ENCODE data around the gene STAM2.

STAM2 gene

DNA sequence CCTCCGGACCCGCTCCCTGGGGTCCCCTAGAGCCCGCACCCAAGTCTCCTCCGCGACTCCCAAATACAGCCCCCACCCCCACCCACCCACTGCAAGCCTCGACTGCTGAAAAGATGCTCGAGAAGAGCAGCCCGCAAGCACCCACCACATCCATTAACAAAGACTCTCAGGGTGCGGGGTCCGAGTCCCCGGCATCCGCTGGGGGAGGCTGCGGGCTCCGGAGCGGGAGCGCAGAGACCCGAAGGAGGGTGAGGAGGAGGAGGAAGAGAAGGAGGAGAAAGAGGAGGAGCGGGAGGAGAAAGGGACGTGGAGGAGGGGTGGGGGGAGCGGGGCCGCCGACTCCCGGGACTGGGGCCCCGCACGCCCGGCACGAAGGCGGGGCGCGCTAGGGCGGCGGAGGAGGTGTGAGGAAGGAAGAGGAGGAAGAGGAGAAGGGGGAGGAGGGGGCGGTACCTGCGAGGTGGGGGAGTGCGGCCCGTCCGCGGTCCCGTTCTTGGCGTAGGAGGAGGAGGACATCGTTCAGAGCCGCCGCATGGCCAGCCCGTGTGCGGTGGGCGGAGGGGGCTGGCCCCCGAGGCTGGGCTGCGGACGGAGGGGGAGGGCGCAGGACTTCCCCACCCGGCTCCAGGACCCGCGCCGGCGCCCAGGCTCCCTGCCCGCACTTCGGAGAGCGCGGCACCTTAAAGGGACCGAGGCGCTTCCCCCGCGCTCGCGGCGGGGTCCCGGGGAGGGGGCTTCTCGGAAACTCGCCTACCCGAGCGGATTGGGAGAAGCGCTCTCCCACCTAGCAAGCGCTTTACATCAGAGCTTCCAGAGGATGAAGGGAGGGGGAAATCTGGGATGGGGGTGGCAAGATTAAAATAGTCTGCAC lies 76.8 kb downstream of the STAM2 start, which contains the start of gene CACNB4:
TSS of gene CACNB4 (minus strand) at position 549 of the 871 bp plus-strand sequence.
- Histone ChIP-seq H2AFZ (ENCODE audit: low read depth) (peak within 1 kb of the TSS; percentile 64; the same call in 1 of the 2 replicates), H4K20me1 (ENCODE audit: insufficient read depth) (no peaks in the 10 kb centered on the region), H3K4me3 (IDR thresholded peaks at IDR 0.05; ENCODE audit: insufficient read depth, low read depth, low read length) (no peak within 1 kb of the TSS), H3K4me2 (peak within 1 kb of the TSS; percentile 47), H3K27ac (no peak within 1 kb of the TSS), H3K27me3 (ENCODE audit: insufficient read depth, low read depth) (no peaks in the 10 kb centered on the region), H3K79me2 (ENCODE audit: insufficient read depth, low read depth) (no peaks in the 10 kb centered on the region), H3K9ac (peak within 1 kb of the TSS; percentile 26; the same call in 1 of the 2 replicates), H3K36me3 (ENCODE audit: insufficient read depth) (no peaks in the 10 kb centered on the region), H3K4me1 (ENCODE audit: low read depth, poor library complexity, severe bottlenecking) (no peaks in the 10 kb centered on the region)
- TF ChIP-seq, protein P1, sequence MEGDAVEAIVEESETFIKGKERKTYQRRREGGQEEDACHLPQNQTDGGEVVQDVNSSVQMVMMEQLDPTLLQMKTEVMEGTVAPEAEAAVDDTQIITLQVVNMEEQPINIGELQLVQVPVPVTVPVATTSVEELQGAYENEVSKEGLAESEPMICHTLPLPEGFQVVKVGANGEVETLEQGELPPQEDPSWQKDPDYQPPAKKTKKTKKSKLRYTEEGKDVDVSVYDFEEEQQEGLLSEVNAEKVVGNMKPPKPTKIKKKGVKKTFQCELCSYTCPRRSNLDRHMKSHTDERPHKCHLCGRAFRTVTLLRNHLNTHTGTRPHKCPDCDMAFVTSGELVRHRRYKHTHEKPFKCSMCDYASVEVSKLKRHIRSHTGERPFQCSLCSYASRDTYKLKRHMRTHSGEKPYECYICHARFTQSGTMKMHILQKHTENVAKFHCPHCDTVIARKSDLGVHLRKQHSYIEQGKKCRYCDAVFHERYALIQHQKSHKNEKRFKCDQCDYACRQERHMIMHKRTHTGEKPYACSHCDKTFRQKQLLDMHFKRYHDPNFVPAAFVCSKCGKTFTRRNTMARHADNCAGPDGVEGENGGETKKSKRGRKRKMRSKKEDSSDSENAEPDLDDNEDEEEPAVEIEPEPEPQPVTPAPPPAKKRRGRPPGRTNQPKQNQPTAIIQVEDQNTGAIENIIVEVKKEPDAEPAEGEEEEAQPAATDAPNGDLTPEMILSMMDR (conservative IDR thresholded peaks at IDR 0.05; ENCODE audit: low read depth, low read length): no peak

DNA sequence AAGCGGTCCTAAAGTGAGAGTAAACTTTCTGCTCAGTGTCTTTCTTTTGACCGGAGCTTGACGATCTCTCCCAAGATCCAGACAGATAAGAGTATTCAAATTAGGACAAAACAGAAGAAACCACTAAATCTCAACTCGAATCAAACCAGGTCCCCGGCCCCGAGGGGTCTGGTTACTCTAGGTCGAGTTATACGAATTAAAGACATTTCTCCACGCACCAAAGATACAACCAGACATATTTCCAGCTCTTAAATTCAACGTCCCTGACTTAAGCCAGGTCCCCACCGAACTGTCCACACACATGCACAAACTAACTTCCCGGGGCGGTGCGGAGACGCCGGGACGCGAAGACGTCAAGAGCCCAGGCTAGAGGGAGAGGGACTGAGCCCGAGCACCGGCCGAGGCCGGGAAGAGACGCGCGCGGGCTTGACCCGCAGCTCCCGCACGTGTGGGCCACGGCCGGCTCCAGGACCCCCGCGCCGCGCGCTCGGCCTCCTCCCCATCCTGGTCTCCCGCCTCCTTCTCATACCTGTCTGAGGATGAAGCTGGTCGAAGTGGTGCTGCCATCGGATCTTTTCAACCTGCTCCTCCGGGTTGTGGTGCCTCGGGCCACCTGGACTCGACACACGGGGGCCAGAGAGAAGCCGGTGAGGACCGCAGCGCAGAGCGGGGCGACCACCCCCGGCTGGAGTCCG lies 77.6 kb downstream of the STAM2 start:
- Histone ChIP-seq H3K27me3 (ENCODE audit: insufficient read depth, low read depth) (no peaks in the 10 kb centered on the region), H2AFZ (ENCODE audit: low read depth) (no peak overlapping the region), H3K79me2 (ENCODE audit: insufficient read depth, low read depth) (no peaks in the 10 kb centered on the region), H3K4me3 (IDR thresholded peaks at IDR 0.05; ENCODE audit: insufficient read depth, low read depth, low read length) (no peak overlapping the region), H3K27ac (no peak overlapping the region), H3K4me2 (no peak overlapping the region), H3K9ac (no peak overlapping the region), H3K4me1 (ENCODE audit: low read depth, poor library complexity, severe bottlenecking) (no peaks in the 10 kb centered on the region), H3K36me3 (ENCODE audit: insufficient read depth) (no peaks in the 10 kb centered on the region), H4K20me1 (ENCODE audit: insufficient read depth) (no peaks in the 10 kb centered on the region)
- TF ChIP-seq, protein P1 (conservative IDR thresholded peaks at IDR 0.05; ENCODE audit: low read depth, low read length): no peak

DNA sequence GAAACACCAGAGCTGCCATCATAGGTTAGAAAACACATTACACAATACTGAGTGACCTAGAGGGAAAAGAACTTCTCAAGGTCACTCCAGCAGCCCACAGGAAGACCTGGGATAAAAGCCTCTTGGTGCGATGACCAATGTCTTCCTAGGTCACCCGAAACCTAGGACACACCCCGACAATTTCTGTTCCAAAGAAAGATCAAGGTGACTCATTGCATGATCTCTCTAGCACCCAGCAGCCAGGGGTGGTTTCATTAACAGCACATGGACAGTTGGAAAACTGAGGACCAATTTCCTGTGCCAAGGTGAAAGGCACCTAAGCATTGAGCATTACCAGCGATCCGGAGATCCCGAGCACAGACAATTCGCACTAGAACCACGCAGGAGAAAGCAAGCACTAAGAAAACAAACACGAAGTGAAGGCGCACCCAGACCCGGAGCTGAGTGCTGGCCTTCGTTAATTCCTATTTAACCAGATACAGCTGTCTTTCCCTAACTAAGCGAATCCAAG lies 78.2 kb downstream of the STAM2 start:
- H3K36me3 ChIP-seq (ENCODE audit: insufficient read depth): no peaks in the 10 kb centered on the region
- H3K79me2 ChIP-seq (ENCODE audit: insufficient read depth, low read depth): no peaks in the 10 kb centered on the region
- no peaks in the 10 kb centered on the region for H3K27me3 ChIP-seq (ENCODE audit: insufficient read depth, low read depth)
- H3K4me3 ChIP-seq (IDR thresholded peaks at IDR 0.05; ENCODE audit: insufficient read depth, low read depth, low read length): no peak overlapping the region
- H3K27ac ChIP-seq: no peak overlapping the region
- no peak overlapping the region for H2AFZ ChIP-seq (ENCODE audit: low read depth)
- TF ChIP-seq, protein P1 (conservative IDR thresholded peaks at IDR 0.05; ENCODE audit: low read depth, low read length): no peak
- no peaks in the 10 kb centered on the region for H4K20me1 ChIP-seq (ENCODE audit: insufficient read depth)
- H3K9ac ChIP-seq: no peak overlapping the region
- no peak overlapping the region for H3K4me2 ChIP-seq
- H3K4me1 ChIP-seq (ENCODE audit: low read depth, poor library complexity, severe bottlenecking): no peaks in the 10 kb centered on the region

DNA sequence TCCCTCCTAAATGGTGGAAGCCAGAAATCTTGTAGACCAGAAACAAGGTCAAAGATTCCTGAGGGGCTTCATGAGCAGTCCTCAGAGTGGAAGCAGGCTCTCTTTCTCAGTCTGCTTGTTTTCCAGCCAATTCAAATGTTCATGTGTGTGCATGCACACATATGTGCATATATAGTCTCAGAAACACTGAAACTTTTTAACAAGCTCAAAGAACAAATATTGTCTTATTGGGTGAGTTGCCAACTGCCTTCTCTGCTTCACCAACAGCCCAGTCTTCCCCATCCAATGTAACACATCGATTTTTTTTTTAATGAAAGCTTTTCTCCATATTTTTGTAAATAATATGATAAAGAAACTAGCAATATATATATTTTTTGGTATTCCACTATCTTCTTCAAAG lies 80.4 kb downstream of the STAM2 start:
- Histone ChIP-seq H3K4me1 (ENCODE audit: low read depth, poor library complexity, severe bottlenecking) (no peaks in the 10 kb centered on the region), H3K9ac (no peak overlapping the region), H3K4me2 (no peak overlapping the region), H3K27me3 (ENCODE audit: insufficient read depth, low read depth) (no peaks in the 10 kb centered on the region), H2AFZ (ENCODE audit: low read depth) (no peak overlapping the region), H3K27ac (no peak overlapping the region), H3K4me3 (IDR thresholded peaks at IDR 0.05; ENCODE audit: insufficient read depth, low read depth, low read length) (no peak overlapping the region), H3K79me2 (ENCODE audit: insufficient read depth, low read depth) (no peaks in the 10 kb centered on the region), H3K36me3 (ENCODE audit: insufficient read depth) (no peaks in the 10 kb centered on the region), H4K20me1 (ENCODE audit: insufficient read depth) (no peaks in the 10 kb centered on the region)
- TF ChIP-seq, protein P1 (conservative IDR thresholded peaks at IDR 0.05; ENCODE audit: low read depth, low read length): no peak
